ENCODE data around the gene LRAT. TPM values are rescaled to one million over a fixed set of nuclear protein-coding genes. Genes with fewer than 3 reads are reported as not detected.

Gene LRAT
- total and polyA plus RNA-seq, 11 donors = 0.33 to 0.86 TPM; not detected in 9

DNA sequence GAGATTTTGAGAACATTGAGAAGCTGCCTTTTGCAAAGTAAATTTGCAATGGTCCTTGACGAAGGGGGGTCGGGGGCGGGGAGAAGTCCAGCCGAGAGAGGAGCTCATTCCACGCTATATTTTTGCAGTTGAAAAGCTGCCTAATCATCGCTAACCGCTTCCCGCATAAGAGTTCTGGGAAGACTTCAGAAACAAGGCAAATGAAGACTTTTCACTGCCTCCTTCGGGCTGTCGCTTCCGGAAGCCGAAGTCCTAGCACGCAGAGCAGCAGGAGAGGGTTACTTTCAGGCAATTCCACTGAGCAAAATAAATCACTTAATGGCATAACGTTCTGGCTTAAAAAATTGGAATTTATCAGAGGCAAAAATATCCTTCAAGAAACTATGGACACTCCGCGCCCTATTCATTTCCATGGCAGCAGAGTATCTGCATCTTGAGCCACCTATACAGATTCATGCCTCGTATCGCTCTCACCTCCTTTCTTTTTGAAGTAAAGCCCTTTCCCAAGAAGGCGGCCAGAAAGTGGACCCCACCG is 2.6 kb upstream of the LRAT start:
- Histone ChIP-seq H3K4me1 (peaks cover 0 to 28% (median 11%) of the 10 kb centered on the region in 12 donors), H3K4me3 (no peak overlapping the region), H3K9me3 (no peaks in the 10 kb centered on the region), H3K27me3 (peaks cover 12 to 61% (median 42%) of the 10 kb centered on the region in 9 donors), H3K27ac (no peak overlapping the region), H3K36me3 (no peaks in the 10 kb centered on the region)
- ATAC-seq (no peak), DNase-seq (no peak)
- 30 to 36% (median 35%) methylated on average over 20 of the region's 20 CpGs for WGBS, 4 donors
- intact Hi-C loops (cut with DNase I) = no loop called here
- TF ChIP-seq, protein P1, sequence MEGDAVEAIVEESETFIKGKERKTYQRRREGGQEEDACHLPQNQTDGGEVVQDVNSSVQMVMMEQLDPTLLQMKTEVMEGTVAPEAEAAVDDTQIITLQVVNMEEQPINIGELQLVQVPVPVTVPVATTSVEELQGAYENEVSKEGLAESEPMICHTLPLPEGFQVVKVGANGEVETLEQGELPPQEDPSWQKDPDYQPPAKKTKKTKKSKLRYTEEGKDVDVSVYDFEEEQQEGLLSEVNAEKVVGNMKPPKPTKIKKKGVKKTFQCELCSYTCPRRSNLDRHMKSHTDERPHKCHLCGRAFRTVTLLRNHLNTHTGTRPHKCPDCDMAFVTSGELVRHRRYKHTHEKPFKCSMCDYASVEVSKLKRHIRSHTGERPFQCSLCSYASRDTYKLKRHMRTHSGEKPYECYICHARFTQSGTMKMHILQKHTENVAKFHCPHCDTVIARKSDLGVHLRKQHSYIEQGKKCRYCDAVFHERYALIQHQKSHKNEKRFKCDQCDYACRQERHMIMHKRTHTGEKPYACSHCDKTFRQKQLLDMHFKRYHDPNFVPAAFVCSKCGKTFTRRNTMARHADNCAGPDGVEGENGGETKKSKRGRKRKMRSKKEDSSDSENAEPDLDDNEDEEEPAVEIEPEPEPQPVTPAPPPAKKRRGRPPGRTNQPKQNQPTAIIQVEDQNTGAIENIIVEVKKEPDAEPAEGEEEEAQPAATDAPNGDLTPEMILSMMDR (IDR thresholded peaks at IDR 0.05) = no peak
- no peak for TF ChIP-seq POLR2A (IDR thresholded peaks at IDR 0.05)

DNA sequence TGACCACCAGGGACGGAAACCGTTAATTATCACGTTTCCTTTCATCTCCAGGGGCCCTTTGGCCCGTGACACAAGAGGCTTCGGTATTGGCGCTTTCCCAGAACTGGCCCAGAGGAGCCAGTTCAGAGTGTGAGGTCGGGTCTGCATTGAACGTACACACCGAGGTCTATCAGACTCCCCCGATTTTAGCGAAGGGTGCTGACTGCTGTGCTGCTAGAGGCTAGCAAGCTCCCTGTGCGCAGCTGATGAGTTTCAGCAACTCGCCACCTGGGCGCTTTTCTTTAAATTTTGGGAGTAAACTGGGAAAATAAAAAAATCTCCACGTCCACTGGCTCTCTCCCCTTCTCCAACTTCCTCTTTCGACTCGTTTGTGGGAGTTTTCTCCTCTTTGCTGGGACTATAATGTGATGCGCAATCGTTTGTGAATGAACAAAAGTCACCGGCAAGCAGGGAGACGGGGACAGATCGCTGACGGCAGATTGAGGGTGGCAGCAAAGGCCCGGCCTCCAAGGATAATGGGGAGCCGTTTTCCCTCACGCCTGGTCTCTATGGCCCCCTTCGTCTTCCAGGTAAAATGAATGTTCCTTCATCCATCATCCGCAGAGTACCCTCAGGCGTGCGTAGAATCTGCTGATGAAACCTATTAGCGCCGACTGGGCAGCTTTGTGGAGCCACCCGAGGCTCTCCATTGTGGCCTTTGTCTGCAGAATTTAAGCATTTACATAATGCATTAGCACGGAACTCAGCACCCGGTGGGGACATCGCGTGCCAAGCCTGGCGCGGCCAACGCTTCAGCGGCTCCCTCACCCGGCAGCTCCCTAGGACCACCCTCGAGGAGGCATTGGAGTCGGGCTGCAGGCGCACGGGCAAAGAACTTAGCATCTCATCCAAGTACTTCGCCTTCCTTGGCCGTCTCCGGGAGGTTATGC is 1.6 kb upstream of the LRAT start:
- WGBS, 4 donors = 2 to 3% (median 3%) methylated on average over 48 to 49 of the region's 49 CpGs
- intact Hi-C loops (cut with DNase I) = no loop called here
- TF ChIP-seq, protein P1 (IDR thresholded peaks at IDR 0.05) = no peak
- no peak for TF ChIP-seq POLR2A (IDR thresholded peaks at IDR 0.05)
- ATAC-seq (no peak), DNase-seq (no peak)
- peaks cover 12 to 65% (median 42%) of the 10 kb centered on the region in 9 donors for H3K27me3 ChIP-seq
- H3K4me1 ChIP-seq = peaks cover 0 to 28% (median 11%) of the 10 kb centered on the region in 12 donors
- H3K27ac ChIP-seq = no peak overlapping the region
- peak overlapping the region in 9 of 12 donors; percentile 14 to 52 (median 36) for H3K4me3 ChIP-seq
- no peaks in the 10 kb centered on the region for H3K9me3 ChIP-seq
- H3K36me3 ChIP-seq = no peaks in the 10 kb centered on the region

DNA sequence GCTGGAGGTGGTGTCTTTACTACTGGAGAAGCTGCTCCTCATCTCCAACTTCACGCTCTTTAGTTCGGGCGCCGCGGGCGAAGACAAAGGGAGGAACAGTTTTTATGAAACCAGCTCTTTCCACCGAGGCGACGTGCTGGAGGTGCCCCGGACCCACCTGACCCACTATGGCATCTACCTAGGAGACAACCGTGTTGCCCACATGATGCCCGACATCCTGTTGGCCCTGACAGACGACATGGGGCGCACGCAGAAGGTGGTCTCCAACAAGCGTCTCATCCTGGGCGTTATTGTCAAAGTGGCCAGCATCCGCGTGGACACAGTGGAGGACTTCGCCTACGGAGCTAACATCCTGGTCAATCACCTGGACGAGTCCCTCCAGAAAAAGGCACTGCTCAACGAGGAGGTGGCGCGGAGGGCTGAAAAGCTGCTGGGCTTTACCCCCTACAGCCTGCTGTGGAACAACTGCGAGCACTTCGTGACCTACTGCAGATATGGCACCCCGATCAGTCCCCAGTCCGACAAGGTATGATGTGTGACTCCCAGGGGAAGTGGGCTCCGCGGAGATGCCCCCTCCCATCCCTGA is 634 bp downstream of the LRAT start:
- 5 to 8% (median 7%) methylated on average over 25 to 31 of the region's 31 CpGs for WGBS, 4 donors
- no peak overlapping the region for H3K27ac ChIP-seq
- no peaks in the 10 kb centered on the region for H3K9me3 ChIP-seq
- H3K36me3 ChIP-seq = no peaks in the 10 kb centered on the region
- peaks cover 0 to 28% (median 11%) of the 10 kb centered on the region in 12 donors for H3K4me1 ChIP-seq
- peak overlapping the region in 10 of 12 donors; percentile 23 to 52 (median 44) for H3K4me3 ChIP-seq
- DNase-seq = no peak
- H3K27me3 ChIP-seq = peaks cover 12 to 81% (median 42%) of the 10 kb centered on the region in 9 donors
- intact Hi-C loops (cut with DNase I) = no loop called here
- no peak for ATAC-seq
- TF ChIP-seq, protein P1 (IDR thresholded peaks at IDR 0.05) = no peak
- no peak for TF ChIP-seq POLR2A (IDR thresholded peaks at IDR 0.05)

DNA sequence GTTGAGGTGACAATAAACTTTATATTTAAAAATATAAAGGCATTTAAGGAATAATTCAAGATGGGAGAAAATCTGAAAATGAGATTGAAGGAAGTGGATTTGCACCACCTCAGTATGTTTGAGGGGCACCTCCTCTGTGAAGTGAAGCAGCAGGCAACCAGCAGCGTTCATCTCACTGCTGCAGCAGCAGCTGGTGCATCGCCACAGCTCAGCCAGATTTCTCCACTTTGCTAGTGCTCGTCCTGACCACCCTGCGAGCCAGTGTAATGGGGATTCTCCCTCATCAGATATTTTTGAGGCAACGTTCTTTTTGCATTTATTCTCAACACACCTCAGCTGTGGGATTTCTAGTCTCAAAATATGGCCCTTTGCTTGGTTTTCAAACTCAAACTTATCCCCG is 13.9 kb downstream of the LRAT start:
- 62 to 71% (median 69%) methylated on average over 6 of the region's 6 CpGs for WGBS, 4 donors
- H3K4me3 ChIP-seq = no peak overlapping the region
- no peaks in the 10 kb centered on the region for H3K36me3 ChIP-seq
- H3K27me3 ChIP-seq = peaks cover 0 to 7% (median 0%) of the 10 kb centered on the region in 9 donors
- no peak for DNase-seq
- no peak for ATAC-seq
- no peaks in the 10 kb centered on the region for H3K4me1 ChIP-seq
- intact Hi-C loops (cut with DNase I) = no loop called here
- no peak for TF ChIP-seq POLR2A (IDR thresholded peaks at IDR 0.05)
- TF ChIP-seq, protein P1 (IDR thresholded peaks at IDR 0.05) = no peak
- no peak overlapping the region for H3K27ac ChIP-seq
- no peaks in the 10 kb centered on the region for H3K9me3 ChIP-seq

All from heart left ventricle (tissue), 16 donors.